Body of pancreas (tissue), 4 donors: ENCODE data around the gene OR2M5. TPM values are rescaled to one million over a fixed set of nuclear protein-coding genes. Genes with fewer than 3 reads are reported as not detected.

Source experiments
- ATAC-seq: fragments of 150-250 bp; one replicate; pipeline ENCODE4 v1.9.1; 2016
- DNase-seq, 4 donors: peaks; one replicate each; pipeline ENCODE4 v3.0.0-alpha.2; 2019
- H3K27ac ChIP-seq, 4 donors: fragments of 200-600 bp; sonication (generic); 1 replicate in 3 of 4; 2 replicates in 1 of 4; pipeline versions ENCODE4 v1.5.1 to v1.6.1; 2016 to 2019; ENCODE audit warnings: mild to moderate bottlenecking in 1 of 4, mixed read lengths in 1 of 4, moderate library complexity in 1 of 4
- H3K27me3 ChIP-seq, 2 donors: fragments of 200-600 bp; sonication (generic); one replicate each; pipeline ENCODE4 v1.6.0; 2016; ENCODE audit warnings: mild to moderate bottlenecking in 1 of 2
- H3K36me3 ChIP-seq, 2 donors: fragments of 200-600 bp; sonication (generic); replicated peaks in 1 of 2; 2 replicates each; pipeline ENCODE4 v1.5.1; 2016; ENCODE audit warnings: low read depth in 2 of 2; ENCODE audit not compliant: insufficient read depth in 1 of 2
- H3K4me1 ChIP-seq: fragments of 200-600 bp; sonication (generic); one replicate; pipeline ENCODE4 v1.6.0; 2016
- H3K4me3 ChIP-seq, 2 donors: fragments of 200-600 bp; sonication (generic); 1 replicate in 1 of 2; 2 replicates in 1 of 2; pipeline ENCODE4 v1.5.1; 2016 to 2019
- H3K9me3 ChIP-seq, 3 donors: fragments of 200-600 bp; sonication (generic); 1 replicate in 2 of 3; 2 replicates in 1 of 3; pipeline ENCODE4 v1.5.1; 2016
- POLR2A ChIP-seq, 3 donors: fragments of 450-650 bp; IDR thresholded peaks; one replicate each; pipeline ENCODE4 v1.6.1; 2016; ENCODE audit warnings: antibody characterized with exemption in 3 of 3, mild to moderate bottlenecking in 2 of 3
- WGBS, 2 donors: methylation state at CpG; one replicate each; pipeline ENCODE4 v1.1.5; 2017; 5-methylcytosine and 5-hydroxymethylcytosine counted together
- intact Hi-C: fragments of 100-400 bp; cut with DNase I; formaldehyde crosslinking; loops from one replicate; pipeline ENCODE4 v1.15.1; 2023
- total RNA-seq, 2 donors: library from RNA; depleted of rRNA; stranded (reverse); fragments of >200 nt; gene quantifications; one replicate each; pipeline ENCODE4 v1.1.0, GENCODE V29; 2016
- TF ChIP-seq, protein P1 (sequence below), 7 experiments: fragments of 450-650 bp in 4 of 7; fragments of 200-600 bp in 3 of 7; sonication (generic) in 3 of 7; IDR thresholded peaks; one replicate each; pipeline ENCODE4 v1.5.1; 2016 to 2019; ENCODE audit warnings: antibody characterized with exemption in 7 of 7

The OR2M5 gene
- total RNA-seq, 2 donors from 2014 or later = not detected

GRCh38 chr1:248174521-248174920 is 29.6 kb downstream of the OR2M5 start, which contains the start of gene OR2M2:
Gene OR2M2, plus strand, starts transcription at chr1:248174821. Its CDS starts 5,165 bp downstream, at chr1:248179986.
- TF ChIP-seq, protein P1, sequence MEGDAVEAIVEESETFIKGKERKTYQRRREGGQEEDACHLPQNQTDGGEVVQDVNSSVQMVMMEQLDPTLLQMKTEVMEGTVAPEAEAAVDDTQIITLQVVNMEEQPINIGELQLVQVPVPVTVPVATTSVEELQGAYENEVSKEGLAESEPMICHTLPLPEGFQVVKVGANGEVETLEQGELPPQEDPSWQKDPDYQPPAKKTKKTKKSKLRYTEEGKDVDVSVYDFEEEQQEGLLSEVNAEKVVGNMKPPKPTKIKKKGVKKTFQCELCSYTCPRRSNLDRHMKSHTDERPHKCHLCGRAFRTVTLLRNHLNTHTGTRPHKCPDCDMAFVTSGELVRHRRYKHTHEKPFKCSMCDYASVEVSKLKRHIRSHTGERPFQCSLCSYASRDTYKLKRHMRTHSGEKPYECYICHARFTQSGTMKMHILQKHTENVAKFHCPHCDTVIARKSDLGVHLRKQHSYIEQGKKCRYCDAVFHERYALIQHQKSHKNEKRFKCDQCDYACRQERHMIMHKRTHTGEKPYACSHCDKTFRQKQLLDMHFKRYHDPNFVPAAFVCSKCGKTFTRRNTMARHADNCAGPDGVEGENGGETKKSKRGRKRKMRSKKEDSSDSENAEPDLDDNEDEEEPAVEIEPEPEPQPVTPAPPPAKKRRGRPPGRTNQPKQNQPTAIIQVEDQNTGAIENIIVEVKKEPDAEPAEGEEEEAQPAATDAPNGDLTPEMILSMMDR (IDR thresholded peaks at IDR 0.05) = no peak
- TF ChIP-seq POLR2A (IDR thresholded peaks at IDR 0.05) = no peak

GRCh38 chr1:248183996-248184395 is 39.0 kb downstream of the OR2M5 start:
- intact Hi-C loops = no loop called here
- no peak overlapping the region for H3K27ac ChIP-seq
- H3K4me3 ChIP-seq = no peak overlapping the region
- no peaks in the 10 kb centered on the region for H3K9me3 ChIP-seq
- H3K36me3 ChIP-seq = no peaks in the 10 kb centered on the region
- 50 to 60% methylated on average over 7 of the region's 7 CpGs for WGBS, 2 donors
- no peak for DNase-seq
- ATAC-seq = no peak
- no peaks in the 10 kb centered on the region for H3K27me3 ChIP-seq
- no peaks in the 10 kb centered on the region for H3K4me1 ChIP-seq
- no peak for TF ChIP-seq POLR2A (IDR thresholded peaks at IDR 0.05)
- TF ChIP-seq, protein P1 (IDR thresholded peaks at IDR 0.05) = no peak

More at GRCh38 chr1:248174521-248174920, 29.6 kb downstream of the OR2M5 start, which contains the start of gene OR2M2:
- H3K36me3 ChIP-seq = no peaks in the 10 kb centered on the region
- DNase-seq = no peak
- no peak within 1 kb of the TSS for H3K4me3 ChIP-seq
- H3K27ac ChIP-seq = no peak within 1 kb of the TSS
- no peaks in the 10 kb centered on the region for H3K4me1 ChIP-seq
- H3K9me3 ChIP-seq = no peaks in the 10 kb centered on the region
- intact Hi-C loops = no loop called here
- ATAC-seq = no peak
- H3K27me3 ChIP-seq = no peaks in the 10 kb centered on the region

GRCh38 chr1:248187363-248187762 is 42.4 kb downstream of the OR2M5 start:
- Histone ChIP-seq H3K36me3 (no peaks in the 10 kb centered on the region), H3K4me1 (no peaks in the 10 kb centered on the region), H3K9me3 (no peaks in the 10 kb centered on the region), H3K4me3 (no peak overlapping the region), H3K27me3 (no peaks in the 10 kb centered on the region), H3K27ac (no peak overlapping the region)
- 36 to 54% methylated on average over 3 of the region's 3 CpGs for WGBS, 2 donors
- ATAC-seq (no peak), DNase-seq (no peak)
- intact Hi-C loops = no loop called here
- no peak for TF ChIP-seq POLR2A (IDR thresholded peaks at IDR 0.05)
- TF ChIP-seq, protein P1 (IDR thresholded peaks at IDR 0.05) = no peak

DNA sequence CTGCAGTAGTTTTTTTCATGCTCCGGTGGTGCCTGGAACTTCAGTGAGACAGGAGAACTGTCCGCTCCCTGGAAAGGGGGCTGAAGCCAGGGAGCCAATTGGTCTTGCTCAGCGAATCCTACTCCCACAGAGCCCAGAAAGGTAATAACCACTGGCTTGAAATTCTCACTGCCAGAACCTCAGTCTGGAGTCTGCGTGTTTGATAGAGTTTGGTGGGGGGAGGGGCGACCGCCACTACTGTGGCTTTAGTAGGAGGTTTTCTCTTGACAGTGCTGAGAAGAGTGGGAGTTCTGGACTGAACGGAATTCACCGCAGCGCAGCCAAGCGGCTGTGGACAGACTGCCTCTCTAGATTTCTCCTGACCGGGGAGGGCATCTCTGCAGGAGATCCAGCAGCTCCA is 44.1 kb downstream of the OR2M5 start:
- no peak for TF ChIP-seq POLR2A (IDR thresholded peaks at IDR 0.05)
- TF ChIP-seq, protein P1 (IDR thresholded peaks at IDR 0.05) = no peak
- Histone ChIP-seq H3K4me1 (no peaks in the 10 kb centered on the region), H3K27me3 (no peaks in the 10 kb centered on the region), H3K36me3 (no peaks in the 10 kb centered on the region), H3K9me3 (peaks cover 0 to 14% (median 0%) of the 10 kb centered on the region in 3 donors), H3K27ac (no peak overlapping the region), H3K4me3 (no peak overlapping the region)
- intact Hi-C loops = no loop called here
- ATAC-seq (no peak), DNase-seq (no peak)
- 23 to 45% methylated on average over 8 to 11 of the region's 11 CpGs for WGBS, 2 donors

DNA sequence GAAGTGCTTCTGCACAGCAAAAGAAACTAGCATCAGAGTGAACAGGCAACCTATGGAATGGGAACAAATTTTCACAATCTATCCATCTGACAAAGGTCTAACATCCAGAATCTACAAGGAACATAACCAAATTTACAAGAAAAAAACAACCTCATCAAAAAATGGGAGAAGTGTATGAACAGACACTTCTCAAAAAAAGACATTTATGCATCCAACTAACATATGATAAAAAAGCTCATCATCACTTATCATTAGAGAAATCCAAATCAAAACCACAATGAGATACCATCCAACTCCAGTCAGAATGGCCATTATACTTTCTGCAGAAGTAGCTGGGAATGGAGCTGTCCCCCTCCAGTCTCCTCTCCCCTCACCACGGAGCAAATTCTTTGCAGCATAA is 49.2 kb downstream of the OR2M5 start:
- Histone ChIP-seq H3K4me3 (no peak overlapping the region), H3K9me3 (peaks cover 0 to 14% (median 0%) of the 10 kb centered on the region in 3 donors), H3K27me3 (no peaks in the 10 kb centered on the region), H3K27ac (no peak overlapping the region), H3K4me1 (no peaks in the 10 kb centered on the region), H3K36me3 (no peaks in the 10 kb centered on the region)
- TF ChIP-seq, protein P1 (IDR thresholded peaks at IDR 0.05) = no peak
- no peak for TF ChIP-seq POLR2A (IDR thresholded peaks at IDR 0.05)
- WGBS, 2 donors = 24 to 42% methylated on average over 1 of the region's 1 CpG
- no peak for ATAC-seq
- intact Hi-C loops = no loop called here
- no peak for DNase-seq
